ENCODE measurements around the gene USP34.

DNA sequence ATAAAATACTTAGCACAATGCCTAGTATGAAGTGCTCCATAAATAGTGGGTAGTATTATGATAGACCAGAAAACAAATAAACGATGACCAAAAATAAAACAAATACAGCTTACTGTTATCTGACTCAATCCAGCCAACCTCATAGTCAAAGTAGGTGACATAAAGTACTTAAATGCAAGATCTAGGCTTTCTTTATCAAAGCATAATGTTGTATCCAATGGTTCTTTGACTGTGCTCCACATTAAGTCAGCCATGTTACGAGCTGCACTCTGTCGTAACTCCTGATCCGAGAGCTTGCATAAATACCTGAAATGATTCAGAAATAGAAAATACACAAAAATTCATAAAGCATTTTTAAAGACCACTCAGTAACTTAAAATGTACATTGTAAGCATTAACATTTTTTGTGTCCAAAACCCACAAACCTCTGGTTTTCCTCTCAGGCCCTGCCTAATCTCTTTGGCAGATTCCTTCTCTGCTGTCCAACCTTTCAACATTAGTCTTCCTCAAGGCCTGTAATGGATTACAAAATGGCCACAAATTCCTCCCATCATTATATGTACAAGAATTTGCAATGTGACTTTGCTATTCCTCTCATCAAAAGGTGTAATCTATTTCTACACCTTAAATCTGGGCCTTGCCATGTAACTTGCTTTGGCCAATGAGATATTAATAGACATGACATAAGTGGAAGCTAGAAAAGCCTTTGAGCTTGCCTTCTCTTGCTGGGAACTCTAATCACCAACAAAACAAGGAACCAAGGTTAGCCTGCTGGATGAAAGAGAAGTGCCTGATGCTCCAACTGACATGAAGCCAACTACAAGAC lies 90.6 kb downstream of the USP34 start:
- TF ChIP-seq POLR2A (IDR thresholded peaks at IDR 0.05; ENCODE audit: low read depth, low read length) (no peak), MXI1 (IDR thresholded peaks at IDR 0.05; ENCODE audit: borderline replicate concordance, low read depth, low read length) (no peak), FOS (IDR thresholded peaks at IDR 0.05; ENCODE audit: low read depth, low read length) (no peak), CHD1 (IDR thresholded peaks at IDR 0.05; ENCODE audit: low read depth, low read length) (no peak), MAFK (IDR thresholded peaks at IDR 0.05; ENCODE audit: low read depth, low read length) (no peak), BHLHE40 (IDR thresholded peaks at IDR 0.05; ENCODE audit: low read depth, low read length) (no peak), RAD21 (IDR thresholded peaks at IDR 0.05; ENCODE audit: low read length) (no peak), CEBPB (IDR thresholded peaks at IDR 0.05; ENCODE audit: low read depth, low read length) (peak; percentile 59; the same call in 1 of the 2 replicates), RCOR1 (IDR thresholded peaks at IDR 0.05; ENCODE audit: insufficient replicate concordance, low read length) (no peak), SMC3 (IDR thresholded peaks at IDR 0.05; ENCODE audit: low read depth, low read length) (no peak), RFX5 (IDR thresholded peaks at IDR 0.05; ENCODE audit: low read depth, low read length) (no peak)
- TF ChIP-seq, protein P1, sequence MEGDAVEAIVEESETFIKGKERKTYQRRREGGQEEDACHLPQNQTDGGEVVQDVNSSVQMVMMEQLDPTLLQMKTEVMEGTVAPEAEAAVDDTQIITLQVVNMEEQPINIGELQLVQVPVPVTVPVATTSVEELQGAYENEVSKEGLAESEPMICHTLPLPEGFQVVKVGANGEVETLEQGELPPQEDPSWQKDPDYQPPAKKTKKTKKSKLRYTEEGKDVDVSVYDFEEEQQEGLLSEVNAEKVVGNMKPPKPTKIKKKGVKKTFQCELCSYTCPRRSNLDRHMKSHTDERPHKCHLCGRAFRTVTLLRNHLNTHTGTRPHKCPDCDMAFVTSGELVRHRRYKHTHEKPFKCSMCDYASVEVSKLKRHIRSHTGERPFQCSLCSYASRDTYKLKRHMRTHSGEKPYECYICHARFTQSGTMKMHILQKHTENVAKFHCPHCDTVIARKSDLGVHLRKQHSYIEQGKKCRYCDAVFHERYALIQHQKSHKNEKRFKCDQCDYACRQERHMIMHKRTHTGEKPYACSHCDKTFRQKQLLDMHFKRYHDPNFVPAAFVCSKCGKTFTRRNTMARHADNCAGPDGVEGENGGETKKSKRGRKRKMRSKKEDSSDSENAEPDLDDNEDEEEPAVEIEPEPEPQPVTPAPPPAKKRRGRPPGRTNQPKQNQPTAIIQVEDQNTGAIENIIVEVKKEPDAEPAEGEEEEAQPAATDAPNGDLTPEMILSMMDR (conservative IDR thresholded peaks at IDR 0.05; ENCODE audit: low read depth, low read length) = no peak
- TF ChIP-seq, protein P2, sequence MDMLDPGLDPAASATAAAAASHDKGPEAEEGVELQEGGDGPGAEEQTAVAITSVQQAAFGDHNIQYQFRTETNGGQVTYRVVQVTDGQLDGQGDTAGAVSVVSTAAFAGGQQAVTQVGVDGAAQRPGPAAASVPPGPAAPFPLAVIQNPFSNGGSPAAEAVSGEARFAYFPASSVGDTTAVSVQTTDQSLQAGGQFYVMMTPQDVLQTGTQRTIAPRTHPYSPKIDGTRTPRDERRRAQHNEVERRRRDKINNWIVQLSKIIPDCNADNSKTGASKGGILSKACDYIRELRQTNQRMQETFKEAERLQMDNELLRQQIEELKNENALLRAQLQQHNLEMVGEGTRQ (IDR thresholded peaks at IDR 0.05; ENCODE audit: low read depth, low read length) = no peak
- TF ChIP-seq, protein P3, sequence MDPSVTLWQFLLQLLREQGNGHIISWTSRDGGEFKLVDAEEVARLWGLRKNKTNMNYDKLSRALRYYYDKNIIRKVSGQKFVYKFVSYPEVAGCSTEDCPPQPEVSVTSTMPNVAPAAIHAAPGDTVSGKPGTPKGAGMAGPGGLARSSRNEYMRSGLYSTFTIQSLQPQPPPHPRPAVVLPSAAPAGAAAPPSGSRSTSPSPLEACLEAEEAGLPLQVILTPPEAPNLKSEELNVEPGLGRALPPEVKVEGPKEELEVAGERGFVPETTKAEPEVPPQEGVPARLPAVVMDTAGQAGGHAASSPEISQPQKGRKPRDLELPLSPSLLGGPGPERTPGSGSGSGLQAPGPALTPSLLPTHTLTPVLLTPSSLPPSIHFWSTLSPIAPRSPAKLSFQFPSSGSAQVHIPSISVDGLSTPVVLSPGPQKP (IDR thresholded peaks at IDR 0.05; ENCODE audit: borderline replicate concordance, low read depth, low read length) = no peak

All from IMR-90 (cell line).